ENCODE data around the gene STXBP6.
"Not testable (repeated sequence)": the region's sequence is repeated elsewhere in the genome, so short reads cannot be mapped to it uniquely, and the experiment has no call there.

STXBP6 gene

GRCh38 chr14:24982472-24983155 is 67.3 kb downstream of the STXBP6 start:
- no peak for DNase-seq

- no peak for DNase-seq
These were observed 70.2 kb downstream of the STXBP6 start for GRCh38 chr14:24979725-24980239.

GRCh38 chr14:24978862-24979724 is 70.9 kb downstream of the STXBP6 start:
- DNase-seq, result no peak

- DNase-seq, result no peak
These were observed 73.3 kb downstream of the STXBP6 start for GRCh38 chr14:24976602-24977001.

DNA sequence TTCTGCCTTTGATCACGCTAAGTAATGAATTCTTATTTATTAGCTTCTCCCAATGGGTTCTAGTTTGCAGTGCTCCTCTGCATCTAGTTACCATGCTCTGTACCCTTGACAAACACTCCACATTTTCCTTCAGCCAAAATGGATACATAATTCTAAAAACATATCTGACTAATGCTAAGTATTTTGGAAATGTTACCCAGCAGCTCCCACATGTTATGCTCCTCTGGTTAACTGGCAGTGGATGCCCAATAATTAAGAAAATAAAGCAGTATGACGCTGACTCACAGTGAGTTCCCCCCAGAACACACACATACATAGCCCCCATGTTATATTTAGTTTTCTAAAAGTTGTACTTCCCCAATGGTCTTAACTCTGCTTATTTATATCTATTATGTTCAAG is 74.6 kb downstream of the STXBP6 start:
- no peak for DNase-seq

DNA sequence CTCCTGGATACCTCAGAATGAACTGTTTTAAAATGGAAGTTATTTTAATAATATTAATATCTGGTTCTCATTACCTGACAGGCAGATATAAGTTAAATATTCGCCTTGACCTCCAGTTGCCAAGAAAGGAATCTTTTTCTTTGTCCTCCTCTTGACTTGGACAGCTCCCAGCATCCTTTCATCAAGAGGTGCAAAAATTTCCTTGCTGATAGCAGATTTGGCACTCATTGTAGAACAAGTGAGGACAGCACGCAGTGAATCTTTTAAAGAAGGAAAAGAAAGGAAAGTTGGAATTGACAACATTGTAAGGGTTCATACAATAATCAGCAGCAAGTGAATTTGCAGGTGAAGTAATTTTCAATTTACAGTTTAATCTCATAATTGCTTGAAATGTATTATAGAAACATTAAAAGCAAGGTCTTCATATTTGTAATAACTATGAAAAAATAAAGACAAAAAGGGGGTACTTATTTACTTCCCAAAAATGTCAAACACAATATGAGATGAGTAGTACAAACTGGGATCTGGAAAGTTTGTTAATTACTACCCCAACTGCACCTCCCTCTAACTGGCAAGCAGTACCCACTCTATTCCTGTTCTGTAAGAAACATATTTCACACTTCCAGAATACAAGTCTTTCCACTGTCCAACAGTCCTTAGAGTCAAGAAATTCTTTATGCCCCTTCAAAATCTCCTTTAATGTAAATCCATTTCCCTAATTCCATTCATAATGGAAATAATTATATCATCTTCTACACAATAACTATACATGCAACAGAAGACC is 75.2 kb downstream of the STXBP6 start:
- no peak for DNase-seq

DNA sequence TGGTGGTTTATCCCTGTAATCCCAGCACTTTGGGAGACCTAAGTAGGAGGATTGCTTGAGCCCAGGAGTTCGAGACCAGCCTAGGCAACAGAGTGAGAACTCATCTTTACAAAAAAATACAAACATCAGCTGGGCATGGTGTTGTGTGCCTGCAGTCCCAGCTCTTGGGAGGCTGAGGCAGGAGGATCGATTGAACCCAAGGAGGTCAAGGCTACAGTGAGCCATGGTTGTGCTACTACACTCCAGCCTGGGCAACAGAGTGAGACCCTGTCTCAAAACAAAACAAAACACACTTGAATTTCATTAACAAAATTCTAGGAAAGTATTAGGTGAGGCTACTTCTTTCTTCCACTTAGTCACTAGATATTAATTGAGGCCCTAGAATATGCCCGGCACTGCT is 77.1 kb downstream of the STXBP6 start:
- no peak for DNase-seq

GRCh38 chr14:24971255-24971654 is 78.7 kb downstream of the STXBP6 start:
- no peak for DNase-seq

GRCh38 chr14:24966579-24966964 is 83.4 kb downstream of the STXBP6 start:
- DNase-seq, result no peak

DNA sequence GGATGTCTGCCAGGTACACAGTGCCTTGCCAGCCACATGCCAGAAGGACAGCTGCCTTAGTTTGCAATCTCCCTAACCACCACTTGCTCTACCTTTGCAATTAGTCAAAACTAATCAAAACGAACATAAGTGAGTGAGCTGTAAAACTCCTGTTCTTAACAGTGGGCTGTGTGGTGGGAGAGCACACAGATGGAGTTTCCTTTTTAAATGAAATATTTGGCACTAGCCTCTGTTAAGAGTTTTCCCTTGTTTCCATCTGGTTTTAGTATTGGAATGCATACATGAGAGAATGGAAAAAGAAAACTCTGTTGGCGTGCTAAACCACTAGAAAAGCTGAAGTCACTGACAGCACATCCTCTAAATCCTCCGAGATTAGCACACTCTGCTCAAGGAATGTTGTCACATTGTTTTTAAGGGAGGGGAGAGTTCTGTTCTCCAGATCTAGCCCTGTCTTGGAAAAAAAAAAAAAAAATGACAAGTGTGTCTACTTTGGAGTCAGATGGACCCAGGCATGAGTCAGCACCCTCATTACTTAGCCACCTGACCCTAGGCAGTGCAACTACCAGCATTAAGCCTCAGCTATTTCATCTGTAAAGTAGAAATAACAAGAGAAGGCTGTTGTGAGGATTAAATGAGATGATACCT is 83.9 kb downstream of the STXBP6 start:
- no peak for DNase-seq

DNA sequence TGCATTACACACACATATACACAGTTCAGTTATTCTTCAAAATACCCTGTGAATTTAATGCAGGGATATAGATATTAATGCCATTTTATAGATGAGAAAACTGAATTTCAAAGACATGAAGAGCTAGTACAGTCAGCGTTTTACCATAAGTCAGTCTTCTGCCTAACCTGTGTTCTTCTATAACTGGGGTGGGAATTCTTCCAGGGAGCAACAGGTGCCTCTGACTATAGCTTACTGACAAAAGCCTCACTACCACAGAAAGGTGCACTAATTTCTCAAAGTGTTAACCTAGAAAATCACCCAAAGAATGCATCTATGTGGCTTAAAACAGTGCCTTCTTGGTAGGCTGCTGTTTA is 84.4 kb downstream of the STXBP6 start:
- DNase-seq, result no peak

DNA sequence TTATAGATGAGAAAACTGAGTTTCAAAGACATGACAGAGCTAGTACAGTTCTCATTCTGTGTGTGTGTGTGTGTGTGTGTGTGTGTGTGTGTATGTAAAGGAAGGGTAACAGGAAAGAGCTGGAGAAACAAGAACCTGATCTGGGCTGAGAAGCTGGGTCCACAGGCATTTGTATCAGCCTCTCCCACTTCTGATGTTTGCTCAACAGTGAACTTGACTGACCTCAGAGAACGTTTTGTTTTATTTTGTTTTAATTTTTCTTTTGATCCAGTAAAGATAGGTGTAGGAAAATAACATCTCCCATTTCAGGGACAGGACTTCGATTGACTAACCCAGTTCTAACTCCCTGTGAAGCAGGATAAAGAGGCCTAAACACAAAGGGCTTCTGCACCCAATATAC is 85.4 kb downstream of the STXBP6 start:
- DNase-seq, result no peak

GRCh38 chr14:24964048-24964447 is 85.9 kb downstream of the STXBP6 start:
- DNase-seq, result no peak

GRCh38 chr14:24962118-24962517 is 87.8 kb downstream of the STXBP6 start:
- DNase-seq, result not testable (repeated sequence)

DNA sequence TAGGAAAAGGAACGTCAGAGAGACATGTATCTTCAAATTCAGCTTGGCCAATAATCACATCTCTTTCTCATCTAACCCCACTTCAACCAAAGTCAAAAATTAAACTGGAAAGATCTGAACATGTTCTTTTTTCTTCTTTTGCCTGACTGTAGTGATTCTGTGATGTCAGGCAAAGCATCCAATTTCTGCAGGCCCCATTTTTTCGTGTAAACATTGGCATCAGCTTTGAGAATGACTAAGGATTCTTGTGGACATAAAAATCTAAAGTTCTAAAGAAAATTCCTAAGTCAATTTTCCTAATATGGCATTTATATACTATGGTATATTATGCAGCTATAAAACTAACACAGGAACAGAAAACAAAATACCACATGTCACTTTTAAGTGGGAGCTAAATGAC is 89.1 kb downstream of the STXBP6 start:
- DNase-seq, result no peak

DNA sequence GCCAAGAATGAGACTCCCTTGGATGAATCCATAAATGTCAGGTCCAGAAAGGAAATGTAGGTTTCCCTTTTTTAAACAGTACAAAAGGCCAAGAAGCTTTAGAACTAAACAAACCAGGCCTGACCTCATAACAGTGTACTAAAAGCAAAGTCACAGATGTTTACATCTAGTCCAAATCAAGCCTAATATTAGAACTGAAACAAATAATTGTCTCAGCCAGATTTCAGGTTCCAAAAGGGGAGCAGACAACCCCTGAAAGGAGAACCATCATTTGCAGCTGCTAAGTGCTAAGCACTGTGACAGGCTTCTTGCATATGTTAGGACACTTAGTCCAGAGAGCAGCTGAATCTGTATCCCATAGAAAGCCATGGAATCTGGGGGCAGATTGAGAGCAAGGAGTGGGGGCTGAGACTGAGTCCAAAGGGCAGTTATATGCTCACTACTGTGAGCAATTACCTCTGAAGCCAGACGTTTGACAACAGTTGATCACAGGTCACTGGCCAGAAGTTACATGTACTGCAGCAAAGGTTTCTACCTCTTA is 90.1 kb downstream of the STXBP6 start:
- DNase-seq, result no peak

DNA sequence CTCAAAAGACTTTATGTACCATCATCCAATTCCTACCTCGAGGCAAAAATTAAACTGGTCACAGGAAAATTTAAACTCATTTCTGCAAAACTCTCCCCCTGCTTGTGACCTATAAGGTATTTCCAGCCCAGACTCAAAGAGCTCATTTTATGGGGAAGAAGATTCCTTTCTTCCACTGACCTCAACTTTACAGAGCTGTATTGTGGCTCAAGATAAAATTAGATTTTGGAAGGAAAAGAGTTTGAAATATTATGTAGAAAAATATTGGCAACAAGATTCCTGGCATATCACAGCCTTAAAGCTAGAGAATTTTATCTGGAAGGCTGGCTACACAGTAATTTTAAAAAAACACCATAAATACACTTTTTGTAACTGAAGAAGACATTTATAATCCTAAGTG is 91.7 kb downstream of the STXBP6 start:
- no peak for DNase-seq

GRCh38 chr14:24957814-24958213 is 92.1 kb downstream of the STXBP6 start:
- no peak for DNase-seq

- no peak for DNase-seq
These were observed 93.8 kb downstream of the STXBP6 start for GRCh38 chr14:24956104-24956503.

DNA sequence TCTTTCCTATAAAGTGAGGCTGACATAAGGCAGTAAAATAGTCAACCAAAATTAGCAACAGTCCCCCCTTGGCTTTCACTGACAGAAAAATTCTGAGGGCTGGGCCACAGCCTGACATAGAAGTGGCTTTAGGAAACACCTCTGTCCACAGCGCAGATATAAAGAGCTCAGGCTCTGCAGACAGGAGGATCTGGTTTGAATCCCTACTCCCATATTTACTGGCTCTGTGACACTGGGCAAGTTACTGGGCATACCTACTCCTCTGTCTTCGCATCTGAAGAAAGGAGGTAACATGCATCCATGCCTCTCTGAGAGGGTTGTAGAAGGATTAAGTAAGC is 95.3 kb downstream of the STXBP6 start:
- DNase-seq, result no peak

DNA sequence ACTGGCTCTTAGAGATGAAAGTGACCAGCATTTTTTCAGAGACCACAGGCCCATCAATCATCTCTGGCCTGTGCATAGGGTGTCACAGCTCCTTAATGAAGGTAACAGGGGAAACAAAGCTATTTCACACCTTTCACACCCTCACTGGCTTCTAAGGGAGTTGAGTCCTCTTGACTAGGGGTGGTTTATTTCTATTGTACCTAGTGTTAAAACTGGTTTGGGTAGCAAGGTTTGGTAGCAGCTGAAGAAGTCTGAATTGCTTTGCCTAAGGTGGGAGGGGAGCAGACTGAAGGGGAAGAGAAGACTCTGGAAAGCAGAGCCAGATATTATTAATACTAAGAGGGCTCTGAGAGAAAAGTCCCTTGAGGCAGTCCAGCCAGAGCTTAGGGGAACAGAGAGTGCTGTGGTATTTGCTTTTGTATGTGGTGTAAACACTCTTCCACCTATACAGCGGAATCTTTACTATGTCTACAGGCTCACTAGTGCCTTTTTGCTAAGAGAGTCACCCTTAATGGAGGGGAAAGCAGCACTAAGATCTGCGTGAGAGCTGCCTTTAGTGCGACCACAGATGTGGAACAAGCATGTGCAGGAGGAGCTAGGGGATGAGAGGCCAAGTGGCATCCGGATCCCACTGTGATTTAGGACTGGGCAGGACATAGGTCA is 95.8 kb downstream of the STXBP6 start:
- no peak for DNase-seq

Data from activated CD4-positive, alpha-beta T cell treated with anti-CD3 and anti-CD28 coated beads for 1 hour (primary cell).